Mesodermal cell (in vitro differentiated cells): ENCODE measurements around the gene ADCY3.
A peak's percentile ranks its signal among the peaks of the same experiment; 100 is the strongest.
"Not testable (repeated sequence)": the region's sequence is repeated elsewhere in the genome, so short reads cannot be mapped to it uniquely, and the experiment has no call there.

Experiments used
- H3K27ac ChIP-seq: 2 replicates; pipeline ENCODE4 v1.7.0; 2013; ENCODE audit warnings: mild to moderate bottlenecking, low read depth, low read length, moderate library complexity; ENCODE audit not compliant: severe bottlenecking
- H3K36me3 ChIP-seq: 2 replicates; pipeline ENCODE4 v1.7.1; 2013; ENCODE audit warnings: mild to moderate bottlenecking, low read length, moderate library complexity; ENCODE audit not compliant: control insufficient read depth, insufficient read depth
- H3K4me1 ChIP-seq: one replicate; pipeline ENCODE4 v1.7.1; 2013; ENCODE audit warnings: mild to moderate bottlenecking, low read length; ENCODE audit not compliant: insufficient read depth, control insufficient read depth, poor library complexity, severe bottlenecking
- H3K4me3 ChIP-seq: 2 replicates; pipeline ENCODE4 v1.7.0; 2013; ENCODE audit warnings: low read length, control low read depth, mild to moderate bottlenecking; ENCODE audit not compliant: insufficient read depth, poor library complexity, severe bottlenecking; ENCODE audit errors: extremely low read depth
- H3K9me3 ChIP-seq: 2 replicates; pipeline ENCODE4 v1.7.1; 2013; ENCODE audit warnings: mild to moderate bottlenecking, low read length, moderate library complexity; ENCODE audit not compliant: control insufficient read depth
- WGBS, 2 experiments: methylation state at CpG; one replicate each; pipeline ENCODE4 v1.1.5; 2013; ENCODE audit warnings: missing lambda C conversion rate in 2 of 2; ENCODE audit not compliant: insufficient coverage in 2 of 2; 5-methylcytosine and 5-hydroxymethylcytosine counted together

Gene ADCY3

DNA sequence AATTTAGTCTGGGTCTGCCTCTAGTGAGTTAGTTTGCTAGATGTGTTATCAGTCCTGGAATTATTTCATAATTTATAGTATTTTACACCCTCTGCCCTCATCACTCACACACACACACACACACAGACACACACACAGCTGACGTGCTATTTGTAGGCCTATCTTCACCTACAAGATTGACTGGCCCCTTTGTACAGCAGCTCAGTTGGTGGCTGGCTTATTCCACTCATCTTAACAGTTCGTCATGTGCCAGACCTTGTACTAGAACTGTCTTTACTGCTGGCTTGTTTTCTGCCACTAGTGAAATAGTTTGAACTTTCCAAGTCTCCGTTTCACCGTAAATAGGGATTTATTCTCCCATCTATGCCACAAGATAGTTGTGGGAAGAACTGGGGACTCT, 105.5 kb downstream of the ADCY3 start:
- no peak overlapping the region for H3K27ac ChIP-seq
- peaks cover 34% of the 10 kb centered on the region for H3K4me1 ChIP-seq
- no peak overlapping the region for H3K4me3 ChIP-seq
- 100% methylated on average over 1 of the region's 4 CpGs for WGBS, 2 experiments
- peaks cover 79% of the 10 kb centered on the region for H3K36me3 ChIP-seq
- H3K9me3 ChIP-seq, result no peaks in the 10 kb centered on the region

GRCh38 chr2:24813691-24814137, 106.3 kb downstream of the ADCY3 start:
- no peak overlapping the region for H3K27ac ChIP-seq

DNA sequence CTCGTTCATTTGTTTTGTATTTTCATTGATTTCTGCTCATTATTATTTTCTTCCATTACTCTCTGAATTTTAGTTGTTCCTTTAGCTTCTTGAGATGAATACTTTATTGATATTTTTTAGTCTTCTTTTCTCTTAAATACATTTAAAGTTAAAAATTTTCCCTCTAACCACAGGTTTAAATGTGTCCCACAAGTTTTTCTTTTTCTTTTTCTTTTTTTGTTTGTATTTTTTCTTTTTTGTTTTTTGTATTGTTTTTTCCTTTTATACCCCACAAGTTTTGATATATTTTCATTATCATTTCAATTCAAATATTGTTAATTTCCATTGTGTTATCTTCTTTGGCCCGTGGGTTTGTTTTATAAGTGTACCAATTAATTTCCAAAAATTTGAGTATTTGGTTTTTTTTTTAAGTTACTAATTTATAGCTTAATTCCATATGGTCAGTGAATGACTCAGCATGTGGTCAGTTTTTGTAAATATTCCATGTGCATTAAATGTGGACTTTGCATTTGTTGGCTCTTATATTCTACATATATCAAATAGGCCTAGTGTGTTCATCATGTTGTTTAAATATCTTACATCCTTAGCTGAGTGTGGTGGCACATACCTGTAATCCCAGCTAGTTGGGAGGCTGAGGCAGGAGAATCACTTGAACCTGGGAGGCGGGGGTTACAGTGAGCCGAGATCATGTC, 110.6 kb downstream of the ADCY3 start:
- Histone ChIP-seq H3K4me3 (no peak overlapping the region), H3K27ac (no peak overlapping the region), H3K9me3 (no peaks in the 10 kb centered on the region), H3K36me3 (peaks cover 58% of the 10 kb centered on the region), H3K4me1 (no peaks in the 10 kb centered on the region)
- WGBS, 2 experiments, result 92% methylated on average over 2 of the region's 4 CpGs; no CpG with 5 or more reads in 1 of the 2 experiments

More at GRCh38 chr2:24813691-24814137, 106.3 kb downstream of the ADCY3 start:
- 98% methylated on average over 4 of the region's 4 CpGs for WGBS, 2 experiments
- Histone ChIP-seq H3K4me1 (peaks cover 31% of the 10 kb centered on the region), H3K4me3 (no peak overlapping the region), H3K36me3 (peaks cover 71% of the 10 kb centered on the region), H3K9me3 (no peaks in the 10 kb centered on the region)

DNA sequence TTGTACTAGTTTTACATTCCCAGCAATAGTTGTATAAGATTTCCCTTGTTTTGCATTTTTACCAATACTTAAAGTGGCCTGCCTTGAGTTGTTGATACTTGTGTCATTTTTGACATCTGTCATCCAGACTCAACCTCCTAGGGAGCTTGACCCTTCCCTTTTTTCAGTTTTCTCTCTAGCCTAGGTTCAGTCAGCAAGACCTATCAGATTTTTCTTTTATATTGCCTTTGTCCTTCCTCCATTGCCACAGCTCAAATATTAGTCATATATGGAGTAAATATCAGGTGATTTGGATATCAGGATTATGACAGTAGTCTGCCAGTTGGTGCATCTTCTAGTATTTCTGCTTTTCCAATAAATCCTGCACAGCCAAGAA, 113.4 kb downstream of the ADCY3 start:
- H3K36me3 ChIP-seq, result peaks cover 44% of the 10 kb centered on the region
- no peaks in the 10 kb centered on the region for H3K9me3 ChIP-seq
- H3K4me3 ChIP-seq, result no peak overlapping the region
- H3K4me1 ChIP-seq, result no peaks in the 10 kb centered on the region
- no peak overlapping the region for H3K27ac ChIP-seq

DNA sequence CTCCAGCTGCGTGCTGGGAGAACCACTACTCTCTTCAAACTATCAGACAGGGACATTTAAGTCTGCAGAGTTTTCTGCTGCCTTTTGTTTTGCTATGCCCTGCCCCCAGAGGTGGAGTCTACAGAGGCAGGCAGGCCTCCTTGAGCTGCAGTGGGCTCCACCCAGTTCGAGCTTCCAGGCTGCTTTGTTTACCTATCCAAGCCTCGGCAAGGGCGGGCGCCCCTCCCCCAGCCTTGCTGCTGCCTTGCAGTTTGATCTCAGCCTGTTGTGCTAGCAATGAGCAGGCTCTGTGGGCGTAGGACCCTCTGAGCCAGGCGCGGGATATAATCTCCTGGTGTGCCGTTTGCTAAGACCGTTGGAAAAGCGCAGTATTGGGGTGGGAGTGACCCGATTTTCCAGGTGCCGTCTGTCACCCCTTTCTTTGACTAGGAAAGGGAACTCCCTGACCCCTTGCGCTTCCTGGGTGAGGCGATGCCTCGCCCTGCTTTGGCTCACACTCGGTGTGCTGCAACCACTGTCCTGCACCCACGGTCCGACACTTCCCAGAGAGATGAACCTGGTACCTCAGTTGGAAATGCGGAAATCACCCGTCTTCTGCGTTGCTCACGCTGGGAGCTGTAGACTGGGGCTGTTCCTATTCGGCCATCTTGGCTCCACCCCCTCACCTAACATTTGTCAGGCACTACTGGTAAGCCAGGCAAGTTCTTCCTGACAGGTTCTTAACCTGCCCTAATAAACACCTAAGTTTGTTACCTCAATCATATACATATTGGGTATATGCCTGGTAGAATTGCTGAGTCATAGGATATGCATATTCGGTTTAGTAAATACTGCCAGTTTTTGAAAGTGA, 114.0 kb downstream of the ADCY3 start:
- not testable (repeated sequence) for H3K9me3 ChIP-seq, H3K4me3 ChIP-seq, H3K4me1 ChIP-seq, H3K27ac ChIP-seq
- peaks cover 45% of the 10 kb centered on the region for H3K36me3 ChIP-seq
- 94 to 98% methylated on average over 15 to 17 of the region's 25 CpGs for WGBS, 2 experiments

DNA sequence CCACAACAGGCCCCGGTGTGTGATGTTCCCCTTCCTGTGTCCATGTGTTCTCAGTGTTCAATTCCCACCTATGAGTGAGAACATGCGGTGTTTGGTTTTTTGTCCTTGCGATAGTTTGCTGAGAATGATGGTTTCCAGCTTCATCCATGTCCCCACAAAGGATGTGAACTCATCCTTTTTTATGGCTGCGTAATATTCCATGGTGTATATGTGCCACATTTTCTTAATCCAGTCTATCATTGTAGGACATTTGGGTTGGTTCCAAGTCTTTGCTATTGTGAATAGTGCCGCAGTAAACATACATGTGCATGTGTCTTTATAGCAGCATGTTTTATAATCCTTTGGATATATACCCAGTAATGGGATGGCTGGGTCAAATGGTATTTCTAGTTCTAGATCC, 119.5 kb downstream of the ADCY3 start:
- WGBS, 2 experiments, result no CpG with 5 or more reads among the region's 5 CpGs
- not testable (repeated sequence) for H3K9me3 ChIP-seq

DNA sequence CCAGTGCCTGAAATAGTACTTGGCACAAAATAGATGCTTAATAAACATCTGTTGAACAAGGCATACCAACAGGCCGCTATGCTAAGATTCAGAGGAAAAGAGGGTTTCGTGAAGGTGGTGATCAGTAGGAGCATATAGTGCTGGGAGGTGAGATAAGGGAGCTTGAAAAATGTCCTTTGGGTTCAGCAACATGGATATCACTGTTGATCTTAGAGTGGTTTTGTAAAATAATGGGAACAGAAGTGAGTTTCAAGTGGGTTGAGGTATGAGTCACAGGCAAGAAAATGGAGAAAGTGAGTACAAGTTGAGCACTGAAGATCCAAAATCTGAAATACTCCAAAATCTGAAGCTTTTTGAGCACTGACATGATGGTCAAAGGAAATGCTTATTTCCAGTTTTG, 122.4 kb downstream of the ADCY3 start:
- Histone ChIP-seq H3K9me3 (no peaks in the 10 kb centered on the region), H3K36me3 (peaks cover 55% of the 10 kb centered on the region), H3K27ac (no peak overlapping the region), H3K4me1 (peaks cover 8% of the 10 kb centered on the region), H3K4me3 (no peak overlapping the region)
- 94 to 95% methylated on average over 2 of the region's 2 CpGs for WGBS, 2 experiments

More for the DNA sequence above, 119.5 kb downstream of the ADCY3 start:
- H3K36me3 ChIP-seq, result peaks cover 51% of the 10 kb centered on the region
- not testable (repeated sequence) for H3K4me1 ChIP-seq, H3K27ac ChIP-seq, H3K4me3 ChIP-seq

DNA sequence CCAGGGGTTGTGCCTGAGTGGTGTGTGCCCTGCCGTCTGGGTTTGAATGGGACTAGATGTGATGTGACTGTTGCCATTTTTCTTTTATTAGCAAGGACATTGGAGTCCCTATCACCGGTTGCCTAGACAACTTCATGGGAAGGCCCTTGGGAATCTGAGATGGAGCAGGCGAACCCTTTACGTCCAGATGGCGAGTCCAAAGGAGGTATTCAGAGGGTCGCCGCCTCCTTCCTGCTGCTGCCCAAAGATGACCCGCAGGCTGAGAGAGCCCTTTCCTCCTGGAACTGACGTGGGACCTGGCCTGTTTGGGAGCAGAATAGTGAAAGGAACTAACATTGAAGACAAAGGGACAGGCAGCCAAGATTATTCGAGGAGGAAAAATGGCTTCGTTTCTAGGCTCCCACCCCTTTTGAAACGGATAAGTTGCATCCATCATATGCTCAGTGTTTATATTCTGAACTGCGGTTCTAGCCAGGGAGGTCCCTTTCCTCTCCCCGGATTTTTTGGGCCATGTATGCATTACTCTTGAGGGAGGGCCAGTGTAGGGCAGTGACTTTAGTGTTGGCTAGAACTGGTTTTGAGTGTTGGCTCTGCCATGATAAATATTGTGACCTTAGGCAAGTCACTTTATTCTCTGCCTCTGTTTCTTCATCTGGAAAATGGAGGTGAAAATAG, 126.1 kb downstream of the ADCY3 start:
- 0 to 2% methylated on average over 11 of the region's 14 CpGs for WGBS, 2 experiments
- H3K4me1 ChIP-seq, result peaks cover 21% of the 10 kb centered on the region
- H3K4me3 ChIP-seq, result peak overlapping the region; percentile 82
- no peaks in the 10 kb centered on the region for H3K9me3 ChIP-seq
- H3K36me3 ChIP-seq, result peaks cover 42% of the 10 kb centered on the region
- peak overlapping the region; percentile 97 for H3K27ac ChIP-seq

DNA sequence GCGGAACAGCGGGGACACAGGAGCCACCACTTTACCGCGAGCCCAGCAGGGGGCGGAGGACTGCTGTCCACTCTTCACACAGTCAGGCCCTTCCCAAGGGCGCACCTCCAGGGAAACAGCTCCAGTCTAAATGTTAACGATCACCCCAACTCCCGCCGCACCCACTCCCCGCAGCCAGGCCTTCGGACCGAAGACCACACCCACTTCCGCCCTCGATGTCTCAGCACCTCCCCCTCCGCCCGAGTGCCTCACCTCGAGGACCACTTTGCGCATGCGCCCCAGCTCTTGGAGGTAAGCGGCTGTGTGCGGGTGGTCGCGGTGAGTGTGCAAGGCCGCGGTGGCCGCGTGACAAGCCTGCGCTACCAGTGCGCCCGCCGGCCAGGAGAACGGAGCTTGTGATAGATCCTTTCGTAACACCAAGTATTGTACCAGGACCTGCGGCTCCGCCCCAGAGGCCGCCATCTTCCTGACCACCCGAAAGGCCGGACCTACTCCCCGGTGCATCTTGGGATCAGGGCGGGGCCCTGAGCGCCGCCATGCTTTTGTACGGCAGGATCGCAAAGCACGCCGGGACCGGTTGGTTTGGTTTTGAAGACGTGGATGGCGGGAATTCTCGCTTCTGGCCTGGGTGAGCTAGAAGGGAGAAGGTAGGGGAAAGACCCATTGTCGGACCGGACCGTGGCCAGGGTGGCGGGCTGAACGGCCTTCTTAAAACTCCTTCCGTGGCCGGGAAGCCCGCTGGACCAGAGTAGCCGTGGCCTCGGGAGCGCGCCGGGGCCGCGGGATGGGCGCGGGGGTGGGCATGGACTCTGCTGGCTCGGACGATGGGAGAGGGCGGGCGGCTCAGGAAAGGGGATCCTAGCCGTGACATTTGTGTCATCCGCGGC, 126.9 kb downstream of the ADCY3 start, which contains the start of the genes CENPO and PTRHD1:
Gene CENPO (plus strand): TSS at position 552 of the 887 bp plus-strand sequence. CDS start 495 bp downstream, outside the sequence.
Gene PTRHD1 (minus strand): TSS at position 518 of the 887 bp plus-strand sequence. CDS start 14 bp downstream, at position 504.
- WGBS, 2 experiments, result 0 to 1% methylated on average over 51 to 74 of the region's 74 CpGs
- peaks cover 34% of the 10 kb centered on the region for H3K36me3 ChIP-seq
- peaks cover 21% of the 10 kb centered on the region for H3K4me1 ChIP-seq

DNA sequence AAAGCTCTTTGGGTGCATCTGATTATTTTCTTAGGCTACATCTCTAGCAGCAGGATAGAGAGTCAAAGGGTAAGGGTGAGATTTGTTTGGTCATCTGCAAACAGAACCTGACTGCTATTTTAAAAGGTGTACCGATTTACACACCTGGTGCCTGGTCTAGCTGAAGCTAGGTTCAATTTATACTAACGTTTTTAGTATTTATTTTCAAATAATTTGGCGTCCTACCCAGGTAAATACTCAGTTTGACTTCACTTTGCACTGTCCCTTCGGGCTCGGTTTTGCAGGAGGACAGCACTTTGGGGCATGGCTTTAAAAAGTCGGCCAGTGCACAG, 127.5 kb downstream of the ADCY3 start:
- Histone ChIP-seq H3K9me3 (no peaks in the 10 kb centered on the region), H3K27ac (peak overlapping the region; percentile 97), H3K4me3 (peak overlapping the region; percentile 82), H3K4me1 (peaks cover 21% of the 10 kb centered on the region), H3K36me3 (peaks cover 28% of the 10 kb centered on the region)
- WGBS, 2 experiments, result 0% methylated on average over 2 of the region's 6 CpGs

More for the DNA sequence above, 126.9 kb downstream of the ADCY3 start, which contains the start of the genes CENPO and PTRHD1:
- Histone ChIP-seq H3K27ac (peak within 1 kb of the TSS; percentile 97), H3K9me3 (no peaks in the 10 kb centered on the region), H3K4me3 (peak within 1 kb of the TSS; percentile 82)
